ENCODE results near the gene CPE.

The CPE gene

DNA sequence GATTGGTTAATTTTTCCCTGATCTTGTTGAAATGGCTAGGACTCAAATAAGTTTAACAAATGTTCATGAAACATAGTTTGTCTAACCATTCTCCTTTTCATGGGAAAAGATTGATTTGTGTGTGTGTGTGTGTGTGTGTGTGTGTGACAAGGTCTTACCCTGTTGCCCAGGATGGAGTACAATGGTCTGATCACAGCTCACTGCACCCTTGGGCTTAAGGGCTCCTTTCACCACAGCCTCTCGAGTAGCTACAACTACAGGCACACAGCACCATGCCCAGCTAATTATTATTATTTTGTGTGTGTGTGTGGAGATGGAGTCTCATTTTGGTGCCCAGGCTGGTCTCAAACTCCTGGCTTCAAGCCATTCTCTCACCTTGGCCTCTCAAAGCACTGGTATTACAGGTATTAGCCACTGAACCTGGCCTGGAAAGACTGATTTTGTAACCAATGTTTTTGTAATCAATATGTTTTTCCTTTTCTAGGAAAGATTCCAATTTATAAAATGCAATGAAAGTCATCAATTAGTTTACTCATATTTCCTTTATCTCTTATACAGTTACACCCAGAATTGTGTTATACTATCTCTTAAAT, 139.3 kb downstream of the CPE start:
- no peak overlapping the region for H3K4me3 ChIP-seq (ENCODE audit: low read length)
- H3K4me1 ChIP-seq (ENCODE audit: insufficient read depth, low read length) = no peaks in the 10 kb centered on the region
- H3K9ac ChIP-seq (ENCODE audit: low read depth, low read length) = no peak overlapping the region
- no peaks in the 10 kb centered on the region for H3K36me3 ChIP-seq (ENCODE audit: insufficient read depth, low read depth, low read length)
- H3K27me3 ChIP-seq (ENCODE audit: insufficient read depth, low read length) = no peaks in the 10 kb centered on the region
- no peaks in the 10 kb centered on the region for H3K9me3 ChIP-seq (ENCODE audit: insufficient read depth, low read depth, low read length)
- no peak overlapping the region for H3K27ac ChIP-seq (ENCODE audit: low read length)

DNA sequence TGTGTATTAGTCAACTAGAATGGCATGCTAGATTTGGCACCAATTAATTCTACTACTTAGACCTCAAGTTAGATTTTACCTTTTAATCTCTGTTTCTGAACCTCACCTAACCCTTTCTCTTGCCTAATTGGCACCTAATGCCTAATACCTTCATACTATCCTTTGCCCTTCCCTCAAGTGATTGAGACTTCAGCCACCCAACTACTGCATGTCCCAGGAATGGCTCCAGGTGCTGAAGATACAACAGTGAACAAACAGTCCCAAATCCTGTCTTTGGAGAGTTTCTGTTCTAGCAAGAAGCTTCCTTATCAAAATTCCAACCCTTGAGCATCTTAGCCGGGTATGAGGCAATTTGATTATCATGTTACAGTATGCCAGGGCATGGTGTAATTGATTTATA, 139.9 kb downstream of the CPE start:
- no peaks in the 10 kb centered on the region for H3K4me1 ChIP-seq (ENCODE audit: insufficient read depth, low read length)
- H3K27me3 ChIP-seq (ENCODE audit: insufficient read depth, low read length) = no peaks in the 10 kb centered on the region
- H3K9me3 ChIP-seq (ENCODE audit: insufficient read depth, low read depth, low read length) = no peaks in the 10 kb centered on the region
- no peak overlapping the region for H3K4me3 ChIP-seq (ENCODE audit: low read length)
- no peaks in the 10 kb centered on the region for H3K36me3 ChIP-seq (ENCODE audit: insufficient read depth, low read depth, low read length)
- H3K9ac ChIP-seq (ENCODE audit: low read depth, low read length) = no peak overlapping the region
- H3K27ac ChIP-seq (ENCODE audit: low read length) = no peak overlapping the region

DNA sequence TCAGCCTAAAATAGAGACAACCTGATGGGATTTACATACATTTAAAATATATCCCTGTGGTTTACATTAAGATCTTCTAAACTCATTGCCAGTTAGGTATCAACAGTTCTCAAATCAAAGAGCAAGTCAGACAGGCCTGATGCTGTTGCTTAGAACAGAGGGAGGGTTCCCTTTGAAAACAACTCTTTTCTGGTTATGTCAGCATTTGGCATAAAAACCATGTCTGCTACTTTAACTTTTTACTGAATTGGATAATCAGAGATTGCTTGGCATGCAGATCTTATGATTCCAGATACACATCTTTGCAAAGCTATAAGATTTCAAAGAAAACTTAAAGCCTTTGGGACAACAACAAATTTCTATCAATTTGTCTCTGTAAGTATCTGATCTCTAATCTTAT, 140.8 kb downstream of the CPE start:
- Histone ChIP-seq H3K9ac (ENCODE audit: low read depth, low read length) (no peak overlapping the region), H3K36me3 (ENCODE audit: insufficient read depth, low read depth, low read length) (no peaks in the 10 kb centered on the region), H3K27ac (ENCODE audit: low read length) (no peak overlapping the region), H3K27me3 (ENCODE audit: insufficient read depth, low read length) (no peaks in the 10 kb centered on the region), H3K4me3 (ENCODE audit: low read length) (no peak overlapping the region), H3K4me1 (ENCODE audit: insufficient read depth, low read length) (no peaks in the 10 kb centered on the region), H3K9me3 (ENCODE audit: insufficient read depth, low read depth, low read length) (no peaks in the 10 kb centered on the region)

DNA sequence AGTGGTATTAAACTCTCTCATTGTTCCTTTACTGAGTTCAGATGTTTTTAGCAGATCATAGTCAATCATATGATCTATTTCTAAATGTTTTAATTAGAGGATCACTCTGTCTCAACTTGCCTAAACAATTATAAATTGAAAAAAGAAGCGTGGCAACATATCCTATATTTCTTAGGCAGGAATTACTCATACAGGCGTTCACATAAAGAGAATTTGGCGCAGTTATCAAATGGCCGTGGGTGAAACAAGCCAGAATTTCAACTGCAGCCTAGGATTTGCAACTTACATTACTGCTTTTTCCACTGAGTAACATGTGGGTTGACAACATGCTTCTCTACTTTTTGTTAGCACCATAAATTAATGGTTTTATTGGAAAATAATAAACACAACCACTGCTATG, 141.3 kb downstream of the CPE start:
- Histone ChIP-seq H3K36me3 (ENCODE audit: insufficient read depth, low read depth, low read length) (no peaks in the 10 kb centered on the region), H3K4me1 (ENCODE audit: insufficient read depth, low read length) (no peaks in the 10 kb centered on the region), H3K27me3 (ENCODE audit: insufficient read depth, low read length) (no peaks in the 10 kb centered on the region), H3K27ac (ENCODE audit: low read length) (no peak overlapping the region), H3K9me3 (ENCODE audit: insufficient read depth, low read depth, low read length) (no peaks in the 10 kb centered on the region), H3K4me3 (ENCODE audit: low read length) (no peak overlapping the region), H3K9ac (ENCODE audit: low read depth, low read length) (no peak overlapping the region)

DNA sequence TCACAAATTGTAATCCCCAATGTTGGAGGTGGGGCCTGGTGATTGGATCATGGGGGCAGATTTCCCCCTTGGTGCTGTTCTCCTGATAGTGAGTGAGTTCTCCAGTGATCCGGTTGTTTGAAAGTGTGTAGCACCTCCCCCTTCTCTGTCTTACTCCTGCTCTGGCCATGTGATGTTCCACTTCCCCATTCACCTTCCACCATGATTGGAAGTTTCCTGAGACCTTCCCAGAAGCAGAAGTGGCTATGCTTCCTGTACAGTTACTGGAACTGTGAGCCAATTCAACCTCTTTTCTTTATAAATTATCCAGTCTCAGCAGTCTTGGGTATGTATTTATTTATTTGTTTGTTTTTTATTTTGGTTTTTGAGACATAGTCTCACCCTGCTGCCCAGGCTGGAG, 143.2 kb downstream of the CPE start:
- Histone ChIP-seq H3K27me3 (ENCODE audit: insufficient read depth, low read length) (no peaks in the 10 kb centered on the region), H3K9me3 (ENCODE audit: insufficient read depth, low read depth, low read length) (no peaks in the 10 kb centered on the region), H3K27ac (ENCODE audit: low read length) (no peak overlapping the region), H3K9ac (ENCODE audit: low read depth, low read length) (no peak overlapping the region), H3K4me1 (ENCODE audit: insufficient read depth, low read length) (no peaks in the 10 kb centered on the region), H3K36me3 (ENCODE audit: insufficient read depth, low read depth, low read length) (no peaks in the 10 kb centered on the region), H3K4me3 (ENCODE audit: low read length) (no peak overlapping the region)

DNA sequence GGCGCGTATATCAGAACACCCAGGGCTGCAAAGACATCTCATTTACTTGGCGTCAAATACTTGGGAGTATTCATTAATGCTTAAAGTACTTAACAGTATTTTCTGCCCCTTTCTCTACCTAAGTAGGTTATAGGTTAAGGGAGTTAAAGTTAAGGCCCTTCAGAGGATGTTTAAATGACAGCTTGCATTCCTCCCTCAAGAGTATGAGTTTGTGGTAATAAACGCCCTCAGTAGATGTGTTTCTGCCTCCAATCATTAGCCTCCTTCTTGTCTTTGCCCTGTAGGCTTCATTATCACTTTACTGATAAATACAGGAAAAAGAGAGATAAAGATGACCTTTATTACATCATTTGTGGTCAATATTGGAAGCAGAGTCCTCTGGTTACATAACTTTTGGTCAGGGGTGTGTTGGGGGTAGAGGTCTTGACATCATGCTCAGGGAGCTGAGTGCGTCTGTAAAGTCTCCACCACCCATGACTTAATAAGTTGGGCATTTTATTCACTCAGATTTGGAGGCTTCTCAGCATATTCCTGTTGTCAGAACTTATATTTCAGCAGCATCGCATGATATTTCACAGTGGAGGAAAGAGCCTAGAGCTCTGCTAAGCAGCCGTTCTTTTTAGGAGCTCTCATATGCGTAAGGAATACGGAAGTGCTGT, 145.9 kb downstream of the CPE start:
- Histone ChIP-seq H3K36me3 (ENCODE audit: insufficient read depth, low read depth, low read length) (no peaks in the 10 kb centered on the region), H3K27me3 (ENCODE audit: insufficient read depth, low read length) (no peaks in the 10 kb centered on the region), H3K4me1 (ENCODE audit: insufficient read depth, low read length) (no peaks in the 10 kb centered on the region), H3K9me3 (ENCODE audit: insufficient read depth, low read depth, low read length) (no peaks in the 10 kb centered on the region), H3K27ac (ENCODE audit: low read length) (no peak overlapping the region), H3K9ac (ENCODE audit: low read depth, low read length) (no peak overlapping the region), H3K4me3 (ENCODE audit: low read length) (no peak overlapping the region)

DNA sequence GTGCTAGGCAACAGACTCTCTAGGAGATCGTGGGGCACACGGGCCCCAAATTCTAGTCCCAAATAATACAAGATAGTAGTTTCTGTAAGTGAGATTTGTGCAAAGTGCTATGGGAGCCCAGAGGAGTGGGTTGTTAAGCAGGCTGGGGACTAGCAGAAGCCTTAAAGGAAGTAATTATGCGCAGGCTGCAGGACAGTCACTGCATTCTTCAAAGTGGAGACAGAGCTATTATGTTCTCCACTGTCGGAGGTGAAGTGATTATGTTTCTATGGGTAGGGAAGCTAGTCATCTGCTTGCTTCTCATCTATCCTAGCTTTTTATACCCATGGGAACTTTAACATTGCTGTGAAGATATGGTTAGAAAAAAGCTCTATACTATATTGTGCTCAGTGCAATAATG, 154.2 kb downstream of the CPE start:
- no peaks in the 10 kb centered on the region for H3K27me3 ChIP-seq (ENCODE audit: insufficient read depth, low read length)
- H3K9ac ChIP-seq (ENCODE audit: low read depth, low read length) = no peak overlapping the region
- no peak overlapping the region for H3K4me3 ChIP-seq (ENCODE audit: low read length)
- H3K9me3 ChIP-seq (ENCODE audit: insufficient read depth, low read depth, low read length) = no peaks in the 10 kb centered on the region
- H3K4me1 ChIP-seq (ENCODE audit: insufficient read depth, low read length) = no peaks in the 10 kb centered on the region
- H3K36me3 ChIP-seq (ENCODE audit: insufficient read depth, low read depth, low read length) = no peaks in the 10 kb centered on the region
- H3K27ac ChIP-seq (ENCODE audit: low read length) = no peak overlapping the region

DNA sequence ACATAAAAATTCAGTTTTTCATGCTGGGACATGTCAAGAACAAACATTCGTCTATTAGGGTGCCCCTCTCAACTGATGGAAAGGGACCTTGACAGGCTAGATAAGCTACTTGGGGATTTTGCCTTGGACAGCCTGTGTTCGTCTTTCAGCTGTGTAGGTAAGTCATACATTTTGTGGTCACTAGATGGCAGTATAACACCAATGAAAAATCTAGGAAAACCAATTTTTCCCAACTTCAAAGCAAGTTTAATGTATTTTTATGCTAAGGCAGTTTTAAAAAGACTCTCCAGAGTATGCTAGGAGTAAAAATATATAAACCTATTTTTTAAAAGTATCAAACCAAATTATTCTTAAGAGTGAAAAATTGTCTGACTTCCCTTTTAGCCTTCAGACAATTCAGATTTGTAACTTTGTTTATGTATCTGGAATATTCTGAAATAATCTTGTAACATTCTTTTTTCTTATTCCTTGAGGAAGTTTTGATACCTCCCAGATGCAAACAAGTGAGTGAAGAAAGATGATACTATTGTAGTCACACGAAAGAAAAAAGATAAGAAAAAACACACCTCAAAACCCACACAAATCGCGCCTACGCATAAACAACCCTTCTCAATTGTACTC, 158.3 kb downstream of the CPE start:
- Histone ChIP-seq H3K9me3 (ENCODE audit: insufficient read depth, low read depth, low read length) (no peaks in the 10 kb centered on the region), H3K27ac (ENCODE audit: low read length) (no peak overlapping the region), H3K27me3 (ENCODE audit: insufficient read depth, low read length) (no peaks in the 10 kb centered on the region), H3K36me3 (ENCODE audit: insufficient read depth, low read depth, low read length) (no peaks in the 10 kb centered on the region), H3K4me1 (ENCODE audit: insufficient read depth, low read length) (no peaks in the 10 kb centered on the region), H3K4me3 (ENCODE audit: low read length) (no peak overlapping the region), H3K9ac (ENCODE audit: low read depth, low read length) (no peak overlapping the region)

DNA sequence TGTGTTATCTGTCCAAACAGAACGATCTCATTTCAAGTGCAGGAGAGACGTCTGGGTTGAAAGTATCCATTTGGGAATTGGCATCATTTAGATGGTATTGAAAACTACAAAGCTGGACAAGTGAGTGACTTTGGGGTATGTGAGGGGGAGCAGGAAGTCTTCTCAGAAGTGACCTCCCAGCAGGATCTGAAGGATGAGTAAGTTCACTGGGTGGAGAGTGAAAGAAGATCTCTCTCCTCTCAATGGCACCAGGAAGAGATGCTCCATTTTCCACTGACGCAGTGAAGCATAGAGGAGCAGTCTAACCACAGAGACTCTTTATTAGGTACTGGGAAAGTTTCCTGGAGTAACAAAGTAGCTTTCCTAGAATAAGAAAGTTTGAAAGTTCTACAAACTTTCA, 161.0 kb downstream of the CPE start:
- Histone ChIP-seq H3K4me3 (ENCODE audit: low read length) (no peak overlapping the region), H3K36me3 (ENCODE audit: insufficient read depth, low read depth, low read length) (no peaks in the 10 kb centered on the region), H3K4me1 (ENCODE audit: insufficient read depth, low read length) (no peaks in the 10 kb centered on the region), H3K9ac (ENCODE audit: low read depth, low read length) (no peak overlapping the region), H3K9me3 (ENCODE audit: insufficient read depth, low read depth, low read length) (no peaks in the 10 kb centered on the region), H3K27ac (ENCODE audit: low read length) (no peak overlapping the region), H3K27me3 (ENCODE audit: insufficient read depth, low read length) (no peaks in the 10 kb centered on the region)

DNA sequence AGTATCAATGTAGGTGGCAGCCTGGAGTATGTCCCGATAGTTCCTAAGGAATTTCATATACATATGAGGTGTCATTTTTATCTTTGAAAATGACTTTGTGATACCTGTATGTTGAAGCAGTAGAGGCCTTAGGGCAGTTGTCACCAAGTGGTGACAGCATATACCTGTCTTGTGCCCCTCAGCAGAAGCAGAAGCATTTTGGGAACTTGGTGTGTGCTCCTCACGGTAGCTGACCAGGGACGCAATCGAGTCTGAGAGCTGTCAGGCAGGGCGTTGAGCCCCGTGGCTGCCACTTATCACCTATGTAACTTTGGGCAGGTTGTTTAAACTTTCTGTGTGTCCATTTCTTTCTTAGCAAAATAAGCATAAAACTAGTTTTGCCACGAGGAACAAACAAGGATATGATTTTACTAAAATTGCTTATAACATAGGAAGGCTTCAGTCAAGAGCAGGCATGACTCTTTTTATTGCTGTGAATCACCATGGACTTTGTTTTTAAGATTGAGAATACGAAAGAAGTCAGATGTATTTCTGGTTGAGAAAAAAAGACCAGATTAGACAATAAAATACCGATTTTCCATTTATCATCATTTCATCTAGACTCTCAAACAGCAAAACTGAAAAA, 161.5 kb downstream of the CPE start:
- Histone ChIP-seq H3K27me3 (ENCODE audit: insufficient read depth, low read length) (no peaks in the 10 kb centered on the region), H3K4me3 (ENCODE audit: low read length) (no peak overlapping the region), H3K9ac (ENCODE audit: low read depth, low read length) (no peak overlapping the region), H3K27ac (ENCODE audit: low read length) (no peak overlapping the region), H3K9me3 (ENCODE audit: insufficient read depth, low read depth, low read length) (no peaks in the 10 kb centered on the region), H3K4me1 (ENCODE audit: insufficient read depth, low read length) (no peaks in the 10 kb centered on the region), H3K36me3 (ENCODE audit: insufficient read depth, low read depth, low read length) (no peaks in the 10 kb centered on the region)

DNA sequence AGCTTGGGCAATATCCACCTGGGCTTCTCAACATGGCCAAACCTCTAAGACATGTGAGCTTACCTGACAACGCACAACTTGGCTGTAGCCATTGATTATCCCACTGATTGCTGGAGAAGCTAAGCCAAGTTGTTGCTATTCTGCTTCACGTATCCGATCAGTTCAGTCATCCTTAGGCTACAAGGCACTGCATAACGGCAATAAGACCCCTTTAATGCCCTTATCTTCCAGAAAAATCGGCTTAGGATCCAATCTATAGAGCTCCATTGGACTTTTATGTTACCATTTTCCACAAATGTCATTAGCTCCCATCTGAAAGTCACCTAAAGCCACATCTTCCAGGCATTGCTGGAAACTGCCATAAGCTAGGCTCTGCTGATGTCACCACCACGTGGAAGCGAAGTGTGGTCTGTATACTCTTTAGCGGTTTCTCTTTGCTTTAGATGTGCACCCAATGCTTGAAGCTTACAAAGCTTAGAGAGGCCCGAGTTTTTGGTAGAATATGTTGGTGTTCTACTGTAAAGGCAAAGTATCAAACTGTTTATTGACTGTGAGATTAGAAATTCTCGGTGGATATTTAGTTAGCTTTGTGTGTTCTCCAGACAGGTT, 163.1 kb downstream of the CPE start:
- no peak overlapping the region for H3K9ac ChIP-seq (ENCODE audit: low read depth, low read length)
- H3K9me3 ChIP-seq (ENCODE audit: insufficient read depth, low read depth, low read length) = no peaks in the 10 kb centered on the region
- no peak overlapping the region for H3K4me3 ChIP-seq (ENCODE audit: low read length)
- H3K27ac ChIP-seq (ENCODE audit: low read length) = no peak overlapping the region
- H3K36me3 ChIP-seq (ENCODE audit: insufficient read depth, low read depth, low read length) = no peaks in the 10 kb centered on the region
- no peaks in the 10 kb centered on the region for H3K4me1 ChIP-seq (ENCODE audit: insufficient read depth, low read length)
- no peaks in the 10 kb centered on the region for H3K27me3 ChIP-seq (ENCODE audit: insufficient read depth, low read length)

DNA sequence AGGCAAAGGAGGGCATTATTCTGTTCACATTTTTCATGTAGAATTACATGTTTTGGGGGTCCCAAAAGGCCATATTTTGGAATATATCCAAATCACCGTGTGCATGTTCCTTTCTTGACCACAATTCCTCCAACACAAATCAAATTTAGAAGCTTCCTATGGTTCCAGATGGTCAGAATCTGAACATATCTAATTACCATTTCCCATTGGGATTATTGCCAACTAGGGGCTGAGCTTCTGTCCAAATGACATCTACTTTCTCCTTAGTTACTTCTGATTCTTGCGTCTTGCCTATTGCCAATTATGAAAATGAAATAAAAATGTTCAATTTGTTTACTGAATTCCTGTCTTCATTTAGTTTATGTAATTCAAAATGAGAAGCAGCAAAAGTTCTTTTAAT, 163.7 kb downstream of the CPE start:
- Histone ChIP-seq H3K27ac (ENCODE audit: low read length) (no peak overlapping the region), H3K27me3 (ENCODE audit: insufficient read depth, low read length) (no peaks in the 10 kb centered on the region), H3K9ac (ENCODE audit: low read depth, low read length) (no peak overlapping the region), H3K4me1 (ENCODE audit: insufficient read depth, low read length) (no peaks in the 10 kb centered on the region), H3K36me3 (ENCODE audit: insufficient read depth, low read depth, low read length) (no peaks in the 10 kb centered on the region), H3K9me3 (ENCODE audit: insufficient read depth, low read depth, low read length) (no peaks in the 10 kb centered on the region), H3K4me3 (ENCODE audit: low read length) (no peak overlapping the region)

Measured in iPS-20b (cell line).